ENCODE measurements around the gene PROM2. TPM values are rescaled to one million over a fixed set of nuclear protein-coding genes. Genes with fewer than 3 reads are reported as not detected.

The PROM2 gene
- total and polyA plus RNA-seq, 2 donors (not counting 3 experiments of a cell fraction or from before 2014, with no cell fraction given): 0.39 to 0.60 TPM

DNA sequence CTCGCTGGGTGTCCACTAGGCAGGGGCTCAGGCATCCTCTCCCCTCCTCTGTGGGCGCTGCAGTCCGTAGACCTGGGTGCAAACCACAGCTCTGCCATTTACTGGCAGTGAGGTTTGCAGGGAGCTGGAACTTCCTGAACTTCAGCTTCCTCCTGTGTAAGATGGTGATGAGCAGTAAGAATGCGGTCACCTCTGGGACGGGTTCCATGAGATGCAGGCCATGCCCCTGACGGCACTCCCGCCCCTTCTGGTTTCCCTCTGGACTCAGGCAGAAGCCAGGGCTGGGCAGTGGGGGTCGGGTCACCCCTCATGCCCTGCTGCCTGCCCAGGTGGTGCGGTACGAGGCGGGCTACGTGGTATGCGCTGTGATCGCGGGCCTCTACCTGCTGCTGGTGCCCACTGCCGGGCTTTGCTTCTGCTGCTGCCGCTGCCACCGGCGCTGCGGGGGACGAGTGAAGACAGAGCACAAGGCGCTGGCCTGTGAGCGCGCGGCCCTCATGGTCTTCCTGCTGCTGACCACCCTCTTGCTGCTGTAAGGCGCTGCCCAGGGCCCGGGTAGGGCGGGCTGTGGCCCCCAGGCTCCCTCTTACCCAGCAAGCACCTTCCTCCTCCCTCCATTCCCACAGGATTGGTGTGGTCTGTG lies 1.5 kb downstream of the PROM2 start:
- Histone ChIP-seq H3K9me1 (replicated peaks; ENCODE audit: control insufficient read depth, extremely low read depth, insufficient read depth, low read length) (no peaks in the 10 kb centered on the region), H3K27ac (ENCODE audit: insufficient read depth, low read depth, low read length) (no peak overlapping the region), H3K4me1 (ENCODE audit: control insufficient read depth, extremely low read depth, insufficient read depth, low read length) (no peaks in the 10 kb centered on the region), H3K4me3 (replicated peaks in 1 of 3; ENCODE audit: insufficient read depth in 1 of 3, low read depth in 1 of 3, low read length in 3 of 3) (no peak overlapping the region), H3K27me3 (ENCODE audit: control insufficient read depth in 2 of 2, insufficient read depth in 2 of 2, low read length in 2 of 2) (no peaks in the 10 kb centered on the region), H4K20me1 (replicated peaks; ENCODE audit: control insufficient read depth, extremely low read depth, insufficient read depth, low read length) (no peaks in the 10 kb centered on the region), H3K4me2 (ENCODE audit: insufficient read depth, low read length) (no peak overlapping the region), H3K79me2 (ENCODE audit: control insufficient read depth, insufficient read depth, low read length) (no peaks in the 10 kb centered on the region), H3K36me3 (ENCODE audit: control insufficient read depth in 2 of 2, extremely low read depth in 1 of 2, insufficient read depth in 2 of 2, low read length in 2 of 2) (no peaks in the 10 kb centered on the region), H2AFZ (ENCODE audit: low read depth, low read length) (no peak overlapping the region), H3K9ac (replicated peaks; ENCODE audit: extremely low read depth, insufficient read depth, low read length) (no peak overlapping the region), H3K9me3 (replicated peaks; ENCODE audit: control insufficient read depth, insufficient read depth, low read length) (no peaks in the 10 kb centered on the region)
- BruUV-seq (replicated peaks): no TSS peak
- no peak for DNase-seq (ENCODE audit: low read depth, low spot score)
- CTCF ChIA-PET: no interaction called here
- intact Hi-C loops (cut with micrococcal nuclease): no loop called here
- POLR2A ChIA-PET: no interaction called here
- no peak for FAIRE-seq
- TF ChIP-seq EZH2 (IDR thresholded peaks at IDR 0.05; ENCODE audit: borderline replicate concordance, low read depth, low read length, severe bottlenecking) (no peak), MYC (IDR thresholded peaks at IDR 0.05; ENCODE audit: low read depth, low read length) (no peak), POLR2AphosphoS5 (IDR thresholded peaks at IDR 0.05; ENCODE audit: insufficient read depth, low read depth, low read length) (no peak), JUN (IDR thresholded peaks at IDR 0.05; ENCODE audit: borderline replicate concordance, insufficient read depth, insufficient read length, low read depth) (no peak), POLR2A (IDR thresholded peaks at IDR 0.05; ENCODE audit: low read depth, low read length) (no peak), FOS (IDR thresholded peaks at IDR 0.05; ENCODE audit: borderline replicate concordance, insufficient read depth, low read length) (no peak), GATA2 (IDR thresholded peaks at IDR 0.05; ENCODE audit: insufficient read depth, insufficient read length, low read depth, low read length) (no peak)
- TF ChIP-seq, protein P1, sequence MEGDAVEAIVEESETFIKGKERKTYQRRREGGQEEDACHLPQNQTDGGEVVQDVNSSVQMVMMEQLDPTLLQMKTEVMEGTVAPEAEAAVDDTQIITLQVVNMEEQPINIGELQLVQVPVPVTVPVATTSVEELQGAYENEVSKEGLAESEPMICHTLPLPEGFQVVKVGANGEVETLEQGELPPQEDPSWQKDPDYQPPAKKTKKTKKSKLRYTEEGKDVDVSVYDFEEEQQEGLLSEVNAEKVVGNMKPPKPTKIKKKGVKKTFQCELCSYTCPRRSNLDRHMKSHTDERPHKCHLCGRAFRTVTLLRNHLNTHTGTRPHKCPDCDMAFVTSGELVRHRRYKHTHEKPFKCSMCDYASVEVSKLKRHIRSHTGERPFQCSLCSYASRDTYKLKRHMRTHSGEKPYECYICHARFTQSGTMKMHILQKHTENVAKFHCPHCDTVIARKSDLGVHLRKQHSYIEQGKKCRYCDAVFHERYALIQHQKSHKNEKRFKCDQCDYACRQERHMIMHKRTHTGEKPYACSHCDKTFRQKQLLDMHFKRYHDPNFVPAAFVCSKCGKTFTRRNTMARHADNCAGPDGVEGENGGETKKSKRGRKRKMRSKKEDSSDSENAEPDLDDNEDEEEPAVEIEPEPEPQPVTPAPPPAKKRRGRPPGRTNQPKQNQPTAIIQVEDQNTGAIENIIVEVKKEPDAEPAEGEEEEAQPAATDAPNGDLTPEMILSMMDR (IDR thresholded peaks at IDR 0.05; ENCODE audit: extremely low read depth in 1 of 2, insufficient read depth in 1 of 2, low read depth in 1 of 2, low read length in 2 of 2): no peak
- TF ChIP-seq, protein P2, sequence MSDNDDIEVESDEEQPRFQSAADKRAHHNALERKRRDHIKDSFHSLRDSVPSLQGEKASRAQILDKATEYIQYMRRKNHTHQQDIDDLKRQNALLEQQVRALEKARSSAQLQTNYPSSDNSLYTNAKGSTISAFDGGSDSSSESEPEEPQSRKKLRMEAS (IDR thresholded peaks at IDR 0.05; ENCODE audit: insufficient read depth, insufficient read length): no peak
- dilution Hi-C loops (cut with MboI; ENCODE audit: extremely low pct_ligation_motif_present, low sequenced_read_pairs): no loop called here
